Vagina (tissue), 2 donors: ENCODE results near the gene IFT88.

Experiments
- POLR2AphosphoS5 ChIP-seq, 2 donors: sonication (generic); formaldehyde crosslinking; IDR thresholded peaks; one replicate each; pipeline ENCODE4 v1.9.0; 2017; ENCODE audit warnings: antibody characterized with exemption in 2 of 2, mild to moderate bottlenecking in 2 of 2, low read depth in 1 of 2; ENCODE audit not compliant: insufficient read depth in 1 of 2
- TF ChIP-seq, protein P1 (sequence below), 3 experiments: fragments of 450-650 bp in 2 of 3; fragments of 200-600 bp in 1 of 3; sonication (generic) in 1 of 3; IDR thresholded peaks; one replicate each; pipeline ENCODE4 v1.5.1; 2017 to 2019; ENCODE audit warnings: antibody characterized with exemption in 3 of 3, mild to moderate bottlenecking in 2 of 3, moderate library complexity in 2 of 3

DNA sequence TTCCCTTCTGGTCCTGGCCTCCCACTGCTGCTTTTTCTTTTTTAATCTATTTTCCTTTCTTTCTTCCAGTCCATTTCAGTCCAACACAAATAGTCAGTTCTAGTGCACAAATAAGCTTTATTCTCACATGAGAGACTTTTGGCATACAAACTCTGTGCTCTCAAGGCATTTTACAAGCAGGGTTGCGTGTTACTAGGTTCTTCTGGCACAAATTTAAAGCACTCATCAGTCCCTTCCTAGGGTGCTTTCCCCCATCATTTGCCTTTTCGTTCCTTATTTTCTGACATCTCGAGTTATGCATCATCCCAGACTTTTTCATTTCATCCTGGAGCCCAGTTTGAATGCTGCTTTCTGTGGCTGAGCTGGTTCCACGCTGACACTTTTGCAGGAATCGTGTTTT is 106.8 kb downstream of the IFT88 start:
- no peak for TF ChIP-seq POLR2AphosphoS5 (IDR thresholded peaks at IDR 0.05; ENCODE audit: insufficient read depth in 1 of 2, low read depth in 1 of 2)
- TF ChIP-seq, protein P1, sequence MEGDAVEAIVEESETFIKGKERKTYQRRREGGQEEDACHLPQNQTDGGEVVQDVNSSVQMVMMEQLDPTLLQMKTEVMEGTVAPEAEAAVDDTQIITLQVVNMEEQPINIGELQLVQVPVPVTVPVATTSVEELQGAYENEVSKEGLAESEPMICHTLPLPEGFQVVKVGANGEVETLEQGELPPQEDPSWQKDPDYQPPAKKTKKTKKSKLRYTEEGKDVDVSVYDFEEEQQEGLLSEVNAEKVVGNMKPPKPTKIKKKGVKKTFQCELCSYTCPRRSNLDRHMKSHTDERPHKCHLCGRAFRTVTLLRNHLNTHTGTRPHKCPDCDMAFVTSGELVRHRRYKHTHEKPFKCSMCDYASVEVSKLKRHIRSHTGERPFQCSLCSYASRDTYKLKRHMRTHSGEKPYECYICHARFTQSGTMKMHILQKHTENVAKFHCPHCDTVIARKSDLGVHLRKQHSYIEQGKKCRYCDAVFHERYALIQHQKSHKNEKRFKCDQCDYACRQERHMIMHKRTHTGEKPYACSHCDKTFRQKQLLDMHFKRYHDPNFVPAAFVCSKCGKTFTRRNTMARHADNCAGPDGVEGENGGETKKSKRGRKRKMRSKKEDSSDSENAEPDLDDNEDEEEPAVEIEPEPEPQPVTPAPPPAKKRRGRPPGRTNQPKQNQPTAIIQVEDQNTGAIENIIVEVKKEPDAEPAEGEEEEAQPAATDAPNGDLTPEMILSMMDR (IDR thresholded peaks at IDR 0.05): no peak
